ENCODE data around the gene SULT4A1. TPM values are rescaled to one million over a fixed set of nuclear protein-coding genes. Genes with fewer than 3 reads are reported as not detected.

Gene SULT4A1
- total RNA-seq, 1 donor from 2014 or later = not detected

DNA sequence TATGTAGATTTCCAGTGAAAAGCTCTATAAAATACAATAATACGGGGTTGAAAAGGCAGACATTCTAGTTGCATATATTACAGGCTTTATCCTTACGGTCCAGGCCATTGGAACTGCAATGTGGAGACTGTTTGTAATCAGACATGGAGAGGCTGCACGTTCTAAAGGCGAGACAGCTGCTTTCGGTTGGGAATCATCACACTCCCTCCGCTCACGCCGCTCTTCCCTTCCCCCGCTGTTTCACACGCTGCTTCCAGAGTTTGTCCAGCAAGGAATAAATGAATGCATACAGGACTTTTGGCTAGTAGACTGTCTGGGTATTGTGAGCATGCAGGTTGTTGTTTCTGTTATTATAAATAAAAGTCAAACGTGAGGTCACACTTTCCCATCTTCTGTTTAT lies 36.7 kb downstream of the SULT4A1 start:
- intact Hi-C loops (cut with DNase I) = loop anchor here (10.0 kb wide), 1 partner anchor 431 kb away; no protein-coding TSS in a partner anchor

DNA sequence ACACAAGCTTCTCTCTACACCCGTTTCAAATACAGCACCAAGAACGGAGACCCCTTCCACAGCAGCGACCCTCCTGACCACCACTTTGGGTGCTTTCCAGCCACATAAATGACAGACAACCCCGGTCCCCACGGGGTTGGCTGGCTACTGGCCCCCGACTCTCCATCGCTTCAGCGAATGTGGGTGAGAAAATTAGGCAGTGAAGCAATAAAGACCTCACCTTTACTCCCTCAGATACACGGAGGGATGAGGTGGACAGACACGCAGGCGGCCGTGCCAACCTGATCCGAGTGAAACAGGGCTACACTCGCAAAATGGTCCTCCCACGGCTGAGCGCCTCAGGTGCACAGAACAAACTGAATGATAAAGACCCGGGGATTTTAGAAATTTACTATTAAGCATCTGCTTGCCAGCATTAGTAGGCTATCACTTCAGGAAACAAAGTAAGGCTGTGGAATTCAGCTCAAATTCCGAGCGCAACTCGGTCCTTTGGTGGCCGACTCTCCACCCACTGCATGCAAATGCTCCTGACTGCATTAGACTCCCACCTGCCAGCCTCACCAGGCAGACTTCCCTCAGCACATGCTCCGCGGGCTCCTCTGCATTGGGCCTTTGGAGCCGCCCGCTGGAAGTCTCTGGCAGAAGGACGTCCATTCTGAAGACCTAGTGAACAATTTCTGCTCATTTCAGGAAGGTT lies 37.4 kb downstream of the SULT4A1 start:
- TF ChIP-seq, protein P1, sequence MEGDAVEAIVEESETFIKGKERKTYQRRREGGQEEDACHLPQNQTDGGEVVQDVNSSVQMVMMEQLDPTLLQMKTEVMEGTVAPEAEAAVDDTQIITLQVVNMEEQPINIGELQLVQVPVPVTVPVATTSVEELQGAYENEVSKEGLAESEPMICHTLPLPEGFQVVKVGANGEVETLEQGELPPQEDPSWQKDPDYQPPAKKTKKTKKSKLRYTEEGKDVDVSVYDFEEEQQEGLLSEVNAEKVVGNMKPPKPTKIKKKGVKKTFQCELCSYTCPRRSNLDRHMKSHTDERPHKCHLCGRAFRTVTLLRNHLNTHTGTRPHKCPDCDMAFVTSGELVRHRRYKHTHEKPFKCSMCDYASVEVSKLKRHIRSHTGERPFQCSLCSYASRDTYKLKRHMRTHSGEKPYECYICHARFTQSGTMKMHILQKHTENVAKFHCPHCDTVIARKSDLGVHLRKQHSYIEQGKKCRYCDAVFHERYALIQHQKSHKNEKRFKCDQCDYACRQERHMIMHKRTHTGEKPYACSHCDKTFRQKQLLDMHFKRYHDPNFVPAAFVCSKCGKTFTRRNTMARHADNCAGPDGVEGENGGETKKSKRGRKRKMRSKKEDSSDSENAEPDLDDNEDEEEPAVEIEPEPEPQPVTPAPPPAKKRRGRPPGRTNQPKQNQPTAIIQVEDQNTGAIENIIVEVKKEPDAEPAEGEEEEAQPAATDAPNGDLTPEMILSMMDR (IDR thresholded peaks at IDR 0.05) = no peak
- peaks cover 11% of the 10 kb centered on the region for H3K27me3 ChIP-seq
- intact Hi-C loops (cut with DNase I) = loop anchor here (10.0 kb wide), 1 partner anchor 430 kb away; no protein-coding TSS in a partner anchor
- H3K36me3 ChIP-seq = no peaks in the 10 kb centered on the region
- no peak overlapping the region for H3K27ac ChIP-seq
- no peak overlapping the region for H3K4me3 ChIP-seq
- peaks cover 3% of the 10 kb centered on the region for H3K4me1 ChIP-seq
- H3K9me3 ChIP-seq = no peaks in the 10 kb centered on the region
- ATAC-seq = no peak
- DNase-seq = peak; percentile 51

More for the DNA sequence above, 36.7 kb downstream of the SULT4A1 start:
- Histone ChIP-seq H3K9me3 (no peaks in the 10 kb centered on the region), H3K27me3 (peaks cover 4% of the 10 kb centered on the region), H3K4me1 (peaks cover 3% of the 10 kb centered on the region), H3K4me3 (no peak overlapping the region), H3K36me3 (no peaks in the 10 kb centered on the region), H3K27ac (no peak overlapping the region)
- DNase-seq (no peak), ATAC-seq (no peak)
- TF ChIP-seq, protein P1 (IDR thresholded peaks at IDR 0.05) = no peak

DNA sequence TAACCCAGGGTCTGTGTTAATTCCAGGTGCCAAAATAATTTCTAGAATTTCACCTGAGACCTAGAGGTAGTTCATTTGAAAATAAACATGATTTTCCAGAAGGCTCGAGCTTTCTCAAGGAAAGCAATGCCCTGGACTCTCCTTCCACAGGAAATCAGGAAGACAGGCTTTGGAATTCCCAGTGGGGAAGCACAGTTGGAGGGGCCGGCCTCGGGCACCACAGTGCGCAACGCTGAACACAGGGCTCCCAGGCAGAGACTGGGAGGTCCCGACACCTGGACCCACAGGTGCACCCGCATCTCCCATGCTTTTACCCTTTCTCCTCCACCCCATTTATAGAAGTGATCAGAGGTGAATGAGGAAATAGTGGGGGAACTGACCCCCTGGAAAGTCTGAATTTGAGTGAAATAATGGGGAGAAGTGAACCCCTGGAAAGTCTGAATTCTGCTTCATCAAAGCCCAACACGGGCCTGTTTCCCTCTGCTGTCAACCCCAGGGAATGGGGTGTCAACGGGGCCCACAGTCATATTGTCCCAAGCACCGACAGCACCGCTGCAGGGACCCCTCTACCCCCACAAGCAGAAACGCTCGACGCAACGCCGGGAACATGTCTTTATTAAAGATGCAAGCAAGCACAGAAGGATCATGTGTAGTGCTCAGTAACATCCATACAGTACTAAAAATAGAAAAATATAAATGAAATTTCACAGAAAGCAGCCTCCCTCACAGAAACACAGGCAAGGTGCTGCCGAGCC lies 38.2 kb downstream of the SULT4A1 start:
- H3K36me3 ChIP-seq = no peaks in the 10 kb centered on the region
- intact Hi-C loops (cut with DNase I) = loop anchor here (10.0 kb wide), 1 partner anchor 429 kb away; no protein-coding TSS in a partner anchor
- H3K9me3 ChIP-seq = no peaks in the 10 kb centered on the region
- no peak overlapping the region for H3K4me3 ChIP-seq
- H3K4me1 ChIP-seq = peaks cover 3% of the 10 kb centered on the region
- peak overlapping the region; percentile 17 for H3K27ac ChIP-seq
- ATAC-seq = no peak
- peaks cover 15% of the 10 kb centered on the region for H3K27me3 ChIP-seq
- TF ChIP-seq, protein P1 (IDR thresholded peaks at IDR 0.05) = no peak
- DNase-seq = peak; percentile 35

DNA sequence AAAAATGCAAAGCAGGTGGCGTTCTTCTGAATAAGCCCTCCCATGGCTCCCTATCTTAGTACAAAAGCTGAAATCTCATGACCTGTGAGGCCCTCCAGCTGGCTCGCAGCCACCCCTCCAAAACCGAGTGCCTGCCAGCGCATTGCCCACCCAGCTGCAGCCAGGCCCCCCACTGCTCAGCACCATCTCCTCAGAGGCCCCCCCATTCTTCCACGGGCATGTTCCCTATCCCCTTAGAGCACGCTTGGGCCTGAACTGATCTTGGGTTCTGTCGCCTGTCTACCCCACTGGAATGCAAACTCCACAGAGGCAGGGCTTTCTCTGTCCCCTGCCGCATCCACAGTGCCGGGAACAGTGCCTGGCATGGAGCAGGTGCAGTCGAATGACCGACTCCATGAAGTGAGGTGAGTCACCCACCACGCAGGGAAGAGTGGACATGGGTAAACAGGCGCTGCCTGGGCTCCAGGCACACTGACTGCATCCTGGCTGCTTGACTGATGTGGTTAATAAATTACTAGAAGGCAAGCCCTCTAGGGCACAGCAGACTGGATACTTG lies 38.9 kb downstream of the SULT4A1 start:
- peak; percentile 82 for DNase-seq
- no peaks in the 10 kb centered on the region for H3K36me3 ChIP-seq
- H3K27me3 ChIP-seq = peaks cover 15% of the 10 kb centered on the region
- H3K27ac ChIP-seq = no peak overlapping the region
- no peak overlapping the region for H3K4me3 ChIP-seq
- no peaks in the 10 kb centered on the region for H3K9me3 ChIP-seq
- TF ChIP-seq, protein P1 (IDR thresholded peaks at IDR 0.05) = no peak
- intact Hi-C loops (cut with DNase I) = loop anchor here (10.0 kb wide), 1 partner anchor 429 kb away; no protein-coding TSS in a partner anchor
- H3K4me1 ChIP-seq = no peaks in the 10 kb centered on the region
- peak; percentile 91 for ATAC-seq

DNA sequence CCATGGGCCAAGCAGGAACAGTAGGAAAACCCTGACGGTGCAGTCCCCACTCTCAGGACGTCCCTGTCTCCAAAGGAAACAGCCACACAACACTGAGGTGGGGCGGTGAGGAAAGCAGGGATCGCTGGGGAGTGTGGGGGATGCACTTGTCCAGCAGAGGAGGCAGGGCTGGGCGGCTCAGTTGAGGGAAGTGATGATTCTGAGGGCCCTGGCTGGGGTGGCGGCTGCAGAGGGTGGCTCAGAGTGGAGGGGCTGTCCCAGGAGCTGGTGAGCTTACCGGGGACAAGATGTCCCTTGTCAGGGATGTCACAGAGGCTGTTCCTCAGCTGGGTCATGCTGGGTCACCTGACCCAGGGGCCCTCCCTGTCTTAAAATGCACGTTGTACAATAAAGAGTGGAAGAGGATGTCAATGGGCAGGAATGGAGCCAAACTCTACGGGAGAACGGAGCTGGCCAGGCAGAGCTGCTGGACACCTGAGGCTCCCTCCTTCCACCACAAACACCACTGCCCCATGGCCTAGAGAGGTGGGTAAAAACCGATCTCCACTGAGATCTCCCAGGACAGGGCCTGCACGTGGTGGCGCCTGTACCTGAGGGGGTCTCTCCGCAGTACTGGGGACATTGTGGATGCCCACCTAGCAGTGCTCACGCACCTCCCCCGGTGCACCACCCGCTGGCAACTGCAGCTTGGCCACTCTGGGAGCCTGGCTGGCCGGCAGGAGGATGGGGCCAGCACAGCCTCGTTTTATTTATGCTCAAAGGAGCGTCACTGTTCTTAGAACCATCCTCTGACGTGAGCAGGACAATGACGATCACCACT lies 40.5 kb downstream of the SULT4A1 start:
- Histone ChIP-seq H3K4me3 (no peak overlapping the region), H3K27ac (no peak overlapping the region), H3K9me3 (no peaks in the 10 kb centered on the region), H3K36me3 (no peaks in the 10 kb centered on the region), H3K27me3 (peaks cover 15% of the 10 kb centered on the region), H3K4me1 (no peaks in the 10 kb centered on the region)
- intact Hi-C loops (cut with DNase I) = loop anchor here (10.0 kb wide), 1 partner anchor 427 kb away; no protein-coding TSS in a partner anchor
- no peak for ATAC-seq
- TF ChIP-seq, protein P1 (IDR thresholded peaks at IDR 0.05) = no peak
- DNase-seq = peak; percentile 59

Measured in upper lobe of right lung (tissue), 1 donor.